Muscle of leg (tissue), 11 donors: ENCODE data around the gene FBXL4. TPM values are rescaled to one million over a fixed set of nuclear protein-coding genes. Genes with fewer than 3 reads are reported as not detected.

Experiments
- DNase-seq: peaks from one replicate; pipeline ENCODE4 v3.0.0; 2013
- H3K27ac ChIP-seq: one replicate; pipeline ENCODE4 v1.5.1; 2013; ENCODE audit warnings: mild to moderate bottlenecking, low read length, control low read depth
- H3K27me3 ChIP-seq: one replicate; pipeline ENCODE4 v1.6.1; 2013; ENCODE audit warnings: low read length; ENCODE audit not compliant: control insufficient read depth, insufficient read depth
- H3K36me3 ChIP-seq: one replicate; pipeline ENCODE4 v1.6.1; 2013; ENCODE audit warnings: low read length; ENCODE audit not compliant: control insufficient read depth, insufficient read depth
- H3K4me1 ChIP-seq: one replicate; pipeline ENCODE4 v1.6.1; 2013; ENCODE audit warnings: low read length; ENCODE audit not compliant: control insufficient read depth, insufficient read depth
- H3K4me3 ChIP-seq: one replicate; pipeline ENCODE4 v1.5.1; 2013; ENCODE audit warnings: low read length, control low read depth
- H3K9me3 ChIP-seq: replicated peaks from 2 replicates; pipeline ENCODE4 v1.6.1; 2013; ENCODE audit warnings: low read depth, low read length; ENCODE audit not compliant: control insufficient read depth
- WGBS: methylation state at CpG from one replicate; pipeline ENCODE4 v1.1.5; 2013; ENCODE audit warnings: missing lambda C conversion rate; ENCODE audit not compliant: insufficient coverage; 5-methylcytosine and 5-hydroxymethylcytosine counted together
- polyA plus RNA-seq, 8 donors: library from polyadenylated mRNA; unstranded; fragments of 120-200 nt; gene quantifications; one replicate each; pipeline versions ENCODE4 v1.2.1 to v1.2.3, GENCODE V29; 2013; ENCODE audit warnings: inconsistent platforms in 1 of 8, low replicate concordance in 1 of 8; ENCODE audit not compliant: insufficient read length in 8 of 8, insufficient read depth in 1 of 8
- total RNA-seq: library from RNA; stranded (reverse); fragments of 120-200 nt; gene quantifications from one replicate; pipeline ENCODE4 v1.2.4, GENCODE V29; 2013

FBXL4 gene
- total and polyA plus RNA-seq, 9 donors: 5.0 to 10.8 (median 7.1) TPM

GRCh38 chr6:98976674-98977385 lies 29.1 kb upstream of the FBXL4 start:
- Histone ChIP-seq H3K4me3 (no peak overlapping the region), H3K27ac (no peak overlapping the region), H3K27me3 (no peaks in the 10 kb centered on the region), H3K4me1 (no peaks in the 10 kb centered on the region), H3K9me3 (no peaks in the 10 kb centered on the region), H3K36me3 (no peaks in the 10 kb centered on the region)
- no peak for DNase-seq
- WGBS: 60% methylated on average over 2 of the region's 4 CpGs

- no peaks in the 10 kb centered on the region for H3K4me1 ChIP-seq
- no peaks in the 10 kb centered on the region for H3K9me3 ChIP-seq
- H3K27ac ChIP-seq: no peak overlapping the region
- no peaks in the 10 kb centered on the region for H3K27me3 ChIP-seq
- 100% methylated on average over 1 of the region's 2 CpGs for WGBS
- no peak for DNase-seq
- H3K4me3 ChIP-seq: no peak overlapping the region
- no peaks in the 10 kb centered on the region for H3K36me3 ChIP-seq
These were observed 27.7 kb upstream of the FBXL4 start for GRCh38 chr6:98975421-98975820.

GRCh38 chr6:98974309-98974708 lies 26.6 kb upstream of the FBXL4 start:
- Histone ChIP-seq H3K27me3 (no peaks in the 10 kb centered on the region), H3K27ac (no peak overlapping the region), H3K9me3 (no peaks in the 10 kb centered on the region), H3K4me1 (no peaks in the 10 kb centered on the region), H3K4me3 (no peak overlapping the region), H3K36me3 (no peaks in the 10 kb centered on the region)
- DNase-seq: no peak

GRCh38 chr6:98973571-98973970 lies 25.8 kb upstream of the FBXL4 start:
- no peaks in the 10 kb centered on the region for H3K9me3 ChIP-seq
- no peaks in the 10 kb centered on the region for H3K27me3 ChIP-seq
- no CpG with 5 or more reads among the region's 1 CpG for WGBS

GRCh38 chr6:98971303-98971702 lies 23.6 kb upstream of the FBXL4 start:
- H3K27me3 ChIP-seq: no peaks in the 10 kb centered on the region
- H3K4me1 ChIP-seq: no peaks in the 10 kb centered on the region
- no peak overlapping the region for H3K4me3 ChIP-seq
- H3K27ac ChIP-seq: no peak overlapping the region
- DNase-seq: no peak
- H3K36me3 ChIP-seq: no peaks in the 10 kb centered on the region
- no peaks in the 10 kb centered on the region for H3K9me3 ChIP-seq

More at GRCh38 chr6:98973571-98973970, 25.8 kb upstream of the FBXL4 start:
- H3K4me1 ChIP-seq: no peaks in the 10 kb centered on the region
- H3K4me3 ChIP-seq: no peak overlapping the region
- DNase-seq: no peak
- no peak overlapping the region for H3K27ac ChIP-seq
- H3K36me3 ChIP-seq: no peaks in the 10 kb centered on the region

GRCh38 chr6:98970469-98970868 lies 22.7 kb upstream of the FBXL4 start:
- H3K27ac ChIP-seq: no peak overlapping the region
- no peak for DNase-seq
- H3K27me3 ChIP-seq: no peaks in the 10 kb centered on the region
- H3K9me3 ChIP-seq: no peaks in the 10 kb centered on the region
- no peaks in the 10 kb centered on the region for H3K4me1 ChIP-seq
- no CpG with 5 or more reads among the region's 1 CpG for WGBS
- no peak overlapping the region for H3K4me3 ChIP-seq
- no peaks in the 10 kb centered on the region for H3K36me3 ChIP-seq

GRCh38 chr6:98967616-98968015 lies 19.9 kb upstream of the FBXL4 start:
- no peak for DNase-seq
- no peak overlapping the region for H3K4me3 ChIP-seq

GRCh38 chr6:98959631-98960030 lies 11.9 kb upstream of the FBXL4 start:
- 83% methylated on average over 1 of the region's 1 CpG for WGBS
- Histone ChIP-seq H3K36me3 (no peaks in the 10 kb centered on the region), H3K9me3 (no peaks in the 10 kb centered on the region), H3K27ac (no peak overlapping the region), H3K27me3 (no peaks in the 10 kb centered on the region), H3K4me1 (no peaks in the 10 kb centered on the region), H3K4me3 (no peak overlapping the region)
- no peak for DNase-seq

More at GRCh38 chr6:98967616-98968015, 19.9 kb upstream of the FBXL4 start:
- Histone ChIP-seq H3K9me3 (no peaks in the 10 kb centered on the region), H3K27me3 (no peaks in the 10 kb centered on the region), H3K27ac (no peak overlapping the region), H3K36me3 (no peaks in the 10 kb centered on the region), H3K4me1 (no peaks in the 10 kb centered on the region)
- 85% methylated on average over 2 of the region's 2 CpGs for WGBS

- no CpG with 5 or more reads among the region's 3 CpGs for WGBS
These were observed 11.0 kb upstream of the FBXL4 start for GRCh38 chr6:98958776-98959175.

GRCh38 chr6:98957450-98957849 lies 9.7 kb upstream of the FBXL4 start:
- Histone ChIP-seq H3K27ac (no peak overlapping the region), H3K4me3 (no peak overlapping the region), H3K27me3 (no peaks in the 10 kb centered on the region), H3K36me3 (no peaks in the 10 kb centered on the region), H3K9me3 (no peaks in the 10 kb centered on the region), H3K4me1 (no peaks in the 10 kb centered on the region)
- WGBS: no CpG with 5 or more reads among the region's 3 CpGs
- DNase-seq: peak; percentile 21

More at GRCh38 chr6:98958776-98959175, 11.0 kb upstream of the FBXL4 start:
- no peaks in the 10 kb centered on the region for H3K27me3 ChIP-seq
- no peaks in the 10 kb centered on the region for H3K36me3 ChIP-seq
- DNase-seq: no peak
- no peaks in the 10 kb centered on the region for H3K4me1 ChIP-seq
- H3K27ac ChIP-seq: no peak overlapping the region
- H3K4me3 ChIP-seq: no peak overlapping the region
- H3K9me3 ChIP-seq: no peaks in the 10 kb centered on the region

- H3K36me3 ChIP-seq: no peaks in the 10 kb centered on the region
- no CpG with 5 or more reads among the region's 2 CpGs for whole genome bisulfite sequencing
These were observed 1.8 kb upstream of the FBXL4 start for GRCh38 chr6:98949589-98949988.

More at GRCh38 chr6:98949589-98949988, 1.8 kb upstream of the FBXL4 start:
- Histone ChIP-seq H3K9me3 (no peaks in the 10 kb centered on the region), H3K27ac (no peak overlapping the region), H3K4me1 (peaks cover 5% of the 10 kb centered on the region), H3K27me3 (no peaks in the 10 kb centered on the region), H3K4me3 (no peak overlapping the region)
- DNase-seq: no peak
